K562 (cell line): Measurements from ENCODE around the gene PKDREJ.

Source experiments
- HOXB6 ChIP-seq: fragments of 250-450 bp; sonication (Bioruptor Pico); IDR thresholded peaks from 2 replicates; pipeline ENCODE4 v1.5.1; 2022; ENCODE audit warnings: mild to moderate bottlenecking, borderline replicate concordance
- TF ChIP-seq, protein P1 (sequence below), 3 experiments: IDR thresholded peaks in 2 of 3; conservative IDR thresholded peaks in 1 of 3; 2 replicates each; pipeline ENCODE4 v1.5.1; 2011 to 2012; ENCODE audit warnings: low read length in 3 of 3, mild to moderate bottlenecking in 3 of 3, control low read depth in 2 of 3, improper control_type of control experiment in 1 of 3, inconsistent platforms in 1 of 3, low read depth in 1 of 3, mixed read lengths in 1 of 3, moderate library complexity in 1 of 3; ENCODE audit not compliant: insufficient read depth in 2 of 3

- TF ChIP-seq HOXB6, result no peak
- TF ChIP-seq, protein P1, sequence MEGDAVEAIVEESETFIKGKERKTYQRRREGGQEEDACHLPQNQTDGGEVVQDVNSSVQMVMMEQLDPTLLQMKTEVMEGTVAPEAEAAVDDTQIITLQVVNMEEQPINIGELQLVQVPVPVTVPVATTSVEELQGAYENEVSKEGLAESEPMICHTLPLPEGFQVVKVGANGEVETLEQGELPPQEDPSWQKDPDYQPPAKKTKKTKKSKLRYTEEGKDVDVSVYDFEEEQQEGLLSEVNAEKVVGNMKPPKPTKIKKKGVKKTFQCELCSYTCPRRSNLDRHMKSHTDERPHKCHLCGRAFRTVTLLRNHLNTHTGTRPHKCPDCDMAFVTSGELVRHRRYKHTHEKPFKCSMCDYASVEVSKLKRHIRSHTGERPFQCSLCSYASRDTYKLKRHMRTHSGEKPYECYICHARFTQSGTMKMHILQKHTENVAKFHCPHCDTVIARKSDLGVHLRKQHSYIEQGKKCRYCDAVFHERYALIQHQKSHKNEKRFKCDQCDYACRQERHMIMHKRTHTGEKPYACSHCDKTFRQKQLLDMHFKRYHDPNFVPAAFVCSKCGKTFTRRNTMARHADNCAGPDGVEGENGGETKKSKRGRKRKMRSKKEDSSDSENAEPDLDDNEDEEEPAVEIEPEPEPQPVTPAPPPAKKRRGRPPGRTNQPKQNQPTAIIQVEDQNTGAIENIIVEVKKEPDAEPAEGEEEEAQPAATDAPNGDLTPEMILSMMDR (IDR thresholded peaks at IDR 0.05 in 2 of 3, conservative IDR thresholded peaks at IDR 0.05 in 1 of 3; ENCODE audit: insufficient read depth in 2 of 3, low read depth in 1 of 3, low read length in 3 of 3), result no peak
Measured at GRCh38 chr22:46280063-46280817, 17.1 kb upstream of the PKDREJ start.
